ENCODE data around the gene KCNMA1. TPM values are rescaled to one million over a fixed set of nuclear protein-coding genes. Genes with fewer than 3 reads are reported as not detected.

KCNMA1 gene
- total RNA-seq, 1 experiment from 2014 or later = 0.49 TPM

DNA sequence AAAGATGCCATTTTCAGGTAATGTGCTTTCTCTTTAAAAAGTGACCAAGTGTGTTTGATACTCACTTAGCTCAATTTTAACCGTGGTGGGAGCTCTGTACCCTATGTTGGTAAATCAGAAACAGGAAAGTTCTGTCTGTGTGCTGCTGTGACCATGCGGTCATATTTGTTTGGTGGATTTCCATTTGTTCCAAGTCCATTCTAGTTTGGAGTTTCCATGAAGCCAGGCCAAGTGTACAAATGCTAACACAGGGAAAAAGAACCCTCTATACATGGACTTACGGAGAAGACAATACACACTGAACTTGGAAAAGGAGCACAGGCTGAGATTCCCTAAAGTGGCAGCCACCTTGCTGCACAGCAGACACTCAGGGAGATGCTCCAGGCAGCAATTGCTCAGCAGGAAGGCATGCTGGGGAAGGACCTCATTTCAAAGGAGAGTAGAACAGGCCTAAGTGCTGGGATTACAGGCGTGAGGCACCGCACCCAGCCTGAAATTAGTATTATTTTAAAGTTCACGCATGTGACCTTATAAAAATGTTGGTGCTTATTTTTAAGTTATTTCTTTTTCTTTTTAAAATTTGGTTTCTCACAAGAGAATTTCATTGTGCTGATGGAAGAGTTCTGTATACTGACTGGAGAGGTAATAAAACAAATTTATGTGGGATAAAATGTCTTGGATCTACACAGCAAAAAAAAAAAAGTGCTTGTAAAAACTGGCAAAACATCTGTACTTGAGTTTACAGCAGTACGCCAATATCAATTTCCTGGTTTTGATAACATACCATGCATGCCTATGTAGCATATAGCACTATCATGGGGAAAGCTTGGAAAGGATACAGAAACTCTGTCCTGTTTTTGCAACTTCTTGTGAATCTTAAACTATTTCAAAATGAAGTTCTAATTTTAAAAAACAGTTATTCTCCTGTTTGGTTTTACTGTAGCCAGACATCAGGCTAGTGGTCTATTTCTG, 436.2 kb downstream of the KCNMA1 start:
- RAD21 ChIA-PET (ENCODE audit: low non-redundant PET in 1 of 2, low total read pairs in 2 of 2, uncharacterized antibody in 2 of 2, unreplicated experiment in 2 of 2) = no interaction called here
- POLR2A ChIA-PET = no interaction called here

More for the DNA sequence above, 436.2 kb downstream of the KCNMA1 start:
- Histone ChIP-seq H3K4me3 (replicated peaks in 1 of 2; ENCODE audit: low read depth in 1 of 2, low read length in 2 of 2) (no peak overlapping the region), H3K36me3 (ENCODE audit: control insufficient read depth in 1 of 2, insufficient read depth in 2 of 2, low read length in 2 of 2) (no peaks in the 10 kb centered on the region), H3K9me3 (ENCODE audit: control insufficient read depth in 1 of 2, insufficient read depth in 1 of 2, low read depth in 1 of 2, low read length in 2 of 2) (no peaks in the 10 kb centered on the region), H3K27me3 (ENCODE audit: insufficient read depth, low read length) (peaks cover 76% of the 10 kb centered on the region), H3K4me1 (ENCODE audit: control insufficient read depth in 1 of 2, insufficient read depth in 2 of 2, low read length in 2 of 2) (no peaks in the 10 kb centered on the region), H2AFZ (ENCODE audit: low read depth, low read length, poor library complexity, severe bottlenecking) (no peak overlapping the region), H3K9ac (ENCODE audit: low read length) (no peak overlapping the region), H3K9me2 (ENCODE audit: insufficient read depth) (no peaks in the 10 kb centered on the region), H3K4me2 (ENCODE audit: low read length) (no peak overlapping the region), H3K27ac (ENCODE audit: low read depth, low read length) (no peak overlapping the region), H3K79me2 (ENCODE audit: insufficient read depth, low read length) (no peaks in the 10 kb centered on the region), H4K20me1 (ENCODE audit: insufficient read depth) (no peaks in the 10 kb centered on the region)
- DNase-seq (ENCODE audit: low read depth, low spot score) (no peak), ATAC-seq (no peak)
- CTCF ChIA-PET = no interaction called here
- intact Hi-C loops (cut with micrococcal nuclease) = no loop called here
- TF ChIP-seq, protein P1, sequence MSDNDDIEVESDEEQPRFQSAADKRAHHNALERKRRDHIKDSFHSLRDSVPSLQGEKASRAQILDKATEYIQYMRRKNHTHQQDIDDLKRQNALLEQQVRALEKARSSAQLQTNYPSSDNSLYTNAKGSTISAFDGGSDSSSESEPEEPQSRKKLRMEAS (IDR thresholded peaks at IDR 0.05) = no peak
- no peak for TF ChIP-seq EGR1 (IDR thresholded peaks at IDR 0.05; ENCODE audit: low read depth)
- no peak for TF ChIP-seq RAD21 (IDR thresholded peaks at IDR 0.05; ENCODE audit: low read depth)
- TF ChIP-seq, protein P2, sequence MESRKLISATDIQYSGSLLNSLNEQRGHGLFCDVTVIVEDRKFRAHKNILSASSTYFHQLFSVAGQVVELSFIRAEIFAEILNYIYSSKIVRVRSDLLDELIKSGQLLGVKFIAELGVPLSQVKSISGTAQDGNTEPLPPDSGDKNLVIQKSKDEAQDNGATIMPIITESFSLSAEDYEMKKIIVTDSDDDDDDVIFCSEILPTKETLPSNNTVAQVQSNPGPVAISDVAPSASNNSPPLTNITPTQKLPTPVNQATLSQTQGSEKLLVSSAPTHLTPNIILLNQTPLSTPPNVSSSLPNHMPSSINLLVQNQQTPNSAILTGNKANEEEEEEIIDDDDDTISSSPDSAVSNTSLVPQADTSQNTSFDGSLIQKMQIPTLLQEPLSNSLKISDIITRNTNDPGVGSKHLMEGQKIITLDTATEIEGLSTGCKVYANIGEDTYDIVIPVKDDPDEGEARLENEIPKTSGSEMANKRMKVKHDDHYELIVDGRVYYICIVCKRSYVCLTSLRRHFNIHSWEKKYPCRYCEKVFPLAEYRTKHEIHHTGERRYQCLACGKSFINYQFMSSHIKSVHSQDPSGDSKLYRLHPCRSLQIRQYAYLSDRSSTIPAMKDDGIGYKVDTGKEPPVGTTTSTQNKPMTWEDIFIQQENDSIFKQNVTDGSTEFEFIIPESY (IDR thresholded peaks at IDR 0.05; ENCODE audit: extremely low read depth, insufficient replicate concordance, low read length) = no peak
- no peak for TF ChIP-seq CEBPB (IDR thresholded peaks at IDR 0.05; ENCODE audit: low read depth)
- TF ChIP-seq SP1 (IDR thresholded peaks at IDR 0.05; ENCODE audit: low read depth) = no peak
- TF ChIP-seq, protein P3, sequence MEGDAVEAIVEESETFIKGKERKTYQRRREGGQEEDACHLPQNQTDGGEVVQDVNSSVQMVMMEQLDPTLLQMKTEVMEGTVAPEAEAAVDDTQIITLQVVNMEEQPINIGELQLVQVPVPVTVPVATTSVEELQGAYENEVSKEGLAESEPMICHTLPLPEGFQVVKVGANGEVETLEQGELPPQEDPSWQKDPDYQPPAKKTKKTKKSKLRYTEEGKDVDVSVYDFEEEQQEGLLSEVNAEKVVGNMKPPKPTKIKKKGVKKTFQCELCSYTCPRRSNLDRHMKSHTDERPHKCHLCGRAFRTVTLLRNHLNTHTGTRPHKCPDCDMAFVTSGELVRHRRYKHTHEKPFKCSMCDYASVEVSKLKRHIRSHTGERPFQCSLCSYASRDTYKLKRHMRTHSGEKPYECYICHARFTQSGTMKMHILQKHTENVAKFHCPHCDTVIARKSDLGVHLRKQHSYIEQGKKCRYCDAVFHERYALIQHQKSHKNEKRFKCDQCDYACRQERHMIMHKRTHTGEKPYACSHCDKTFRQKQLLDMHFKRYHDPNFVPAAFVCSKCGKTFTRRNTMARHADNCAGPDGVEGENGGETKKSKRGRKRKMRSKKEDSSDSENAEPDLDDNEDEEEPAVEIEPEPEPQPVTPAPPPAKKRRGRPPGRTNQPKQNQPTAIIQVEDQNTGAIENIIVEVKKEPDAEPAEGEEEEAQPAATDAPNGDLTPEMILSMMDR (IDR thresholded peaks at IDR 0.05 in 2 of 3, conservative IDR thresholded peaks at IDR 0.05 in 1 of 3; ENCODE audit: borderline replicate concordance in 1 of 3, insufficient read depth in 1 of 3, low read depth in 2 of 3, low read length in 2 of 3) = no peak
- TF ChIP-seq, protein P4, sequence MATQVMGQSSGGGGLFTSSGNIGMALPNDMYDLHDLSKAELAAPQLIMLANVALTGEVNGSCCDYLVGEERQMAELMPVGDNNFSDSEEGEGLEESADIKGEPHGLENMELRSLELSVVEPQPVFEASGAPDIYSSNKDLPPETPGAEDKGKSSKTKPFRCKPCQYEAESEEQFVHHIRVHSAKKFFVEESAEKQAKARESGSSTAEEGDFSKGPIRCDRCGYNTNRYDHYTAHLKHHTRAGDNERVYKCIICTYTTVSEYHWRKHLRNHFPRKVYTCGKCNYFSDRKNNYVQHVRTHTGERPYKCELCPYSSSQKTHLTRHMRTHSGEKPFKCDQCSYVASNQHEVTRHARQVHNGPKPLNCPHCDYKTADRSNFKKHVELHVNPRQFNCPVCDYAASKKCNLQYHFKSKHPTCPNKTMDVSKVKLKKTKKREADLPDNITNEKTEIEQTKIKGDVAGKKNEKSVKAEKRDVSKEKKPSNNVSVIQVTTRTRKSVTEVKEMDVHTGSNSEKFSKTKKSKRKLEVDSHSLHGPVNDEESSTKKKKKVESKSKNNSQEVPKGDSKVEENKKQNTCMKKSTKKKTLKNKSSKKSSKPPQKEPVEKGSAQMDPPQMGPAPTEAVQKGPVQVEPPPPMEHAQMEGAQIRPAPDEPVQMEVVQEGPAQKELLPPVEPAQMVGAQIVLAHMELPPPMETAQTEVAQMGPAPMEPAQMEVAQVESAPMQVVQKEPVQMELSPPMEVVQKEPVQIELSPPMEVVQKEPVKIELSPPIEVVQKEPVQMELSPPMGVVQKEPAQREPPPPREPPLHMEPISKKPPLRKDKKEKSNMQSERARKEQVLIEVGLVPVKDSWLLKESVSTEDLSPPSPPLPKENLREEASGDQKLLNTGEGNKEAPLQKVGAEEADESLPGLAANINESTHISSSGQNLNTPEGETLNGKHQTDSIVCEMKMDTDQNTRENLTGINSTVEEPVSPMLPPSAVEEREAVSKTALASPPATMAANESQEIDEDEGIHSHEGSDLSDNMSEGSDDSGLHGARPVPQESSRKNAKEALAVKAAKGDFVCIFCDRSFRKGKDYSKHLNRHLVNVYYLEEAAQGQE (IDR thresholded peaks at IDR 0.05; ENCODE audit: low read depth) = no peak
- TF ChIP-seq SRF (IDR thresholded peaks at IDR 0.05; ENCODE audit: low read depth) = no peak
- TF ChIP-seq ZNF274 (IDR thresholded peaks at IDR 0.05; ENCODE audit: low read depth, low read length) = no peak
- TF ChIP-seq, protein P5, sequence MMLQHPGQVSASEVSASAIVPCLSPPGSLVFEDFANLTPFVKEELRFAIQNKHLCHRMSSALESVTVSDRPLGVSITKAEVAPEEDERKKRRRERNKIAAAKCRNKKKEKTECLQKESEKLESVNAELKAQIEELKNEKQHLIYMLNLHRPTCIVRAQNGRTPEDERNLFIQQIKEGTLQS (IDR thresholded peaks at IDR 0.05) = no peak
- TF ChIP-seq JUND (IDR thresholded peaks at IDR 0.05) = no peak
- no peak for TF ChIP-seq EZH2 (IDR thresholded peaks at IDR 0.05)
- no peak for TF ChIP-seq TCF7L2 (IDR thresholded peaks at IDR 0.05; ENCODE audit: borderline replicate concordance, extremely low read depth, insufficient read depth, insufficient read length)
- no TSS peak for BruUV-seq (replicated peaks)

Data from HCT116 (cell line).